OCI-LY1 (cell line): ENCODE data around the gene CCDC33.

ENCODE experiments used
- CTCF ChIP-seq: fragments of 200-600 bp; sonication (generic), shearing (Covaris generic); IDR thresholded peaks from 2 replicates; pipeline ENCODE4 v1.5.1; 2017; ENCODE audit warnings: mild to moderate bottlenecking, antibody characterized with exemption, low read length, moderate library complexity, mixed read lengths
- EZH2 ChIP-seq: fragments of 200-600 bp; sonication (generic), shearing (Covaris generic); IDR thresholded peaks from 2 replicates; pipeline ENCODE4 v1.8.0; 2017; ENCODE audit warnings: borderline replicate concordance, mixed run types, mild to moderate bottlenecking, antibody characterized with exemption, low read length, moderate library complexity, mixed read lengths

DNA sequence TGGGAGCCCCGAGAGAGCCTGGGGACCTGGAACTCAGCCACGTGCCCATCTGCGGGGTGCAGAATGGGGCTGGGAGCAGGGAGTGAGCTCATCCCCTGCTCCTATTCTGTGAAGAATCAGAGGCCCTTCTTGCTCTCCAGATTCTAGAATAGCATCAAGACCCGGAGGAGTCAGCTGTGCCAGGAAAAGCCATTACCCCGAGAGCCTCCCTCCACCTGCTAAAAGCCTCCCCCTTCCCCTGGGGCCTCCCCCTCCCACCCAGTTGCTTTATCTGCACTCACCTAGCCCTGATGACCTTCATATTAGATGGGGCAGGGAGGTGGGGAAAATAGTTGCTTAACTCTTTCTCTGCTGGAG is 23.1 kb downstream of the CCDC33 start:
- TF ChIP-seq CTCF (no peak), EZH2 (no peak)
